Activated CD8-positive, alpha-beta T cell treated with anti-CD3 and anti-CD28 coated beads for 36 hours (primary cell): ENCODE data around the gene APBB1IP. TPM values are rescaled to one million over a fixed set of nuclear protein-coding genes. Genes with fewer than 3 reads are reported as not detected.

Experiments
- ATAC-seq: fragments of 200-7000 bp; cut with Tn5 transposase; one replicate; pipeline ENCODE4 v1.10.0; 2021; ENCODE audit warnings: mild to moderate bottlenecking, moderate library complexity
- CTCF ChIA-PET: fragments of 350-600 bp; sonication (Branson Sonifier 250); formaldehyde crosslinking; loops from one replicate; lab custom pipeline; 2021; ENCODE audit warnings: antibody characterized with exemption; lab: Charles Lee
- POLR2A ChIA-PET: fragments of 350-600 bp; sonication (Branson Sonifier 250); formaldehyde crosslinking; loops from one replicate; lab custom pipeline; 2021; ENCODE audit warnings: antibody characterized with exemption; lab: Charles Lee
- DNase-seq: peaks from one replicate; pipeline ENCODE4 v3.0.0-alpha.2; 2020
- H3K27ac Mint-ChIP-seq: one replicate; pipeline ENCODE4 v1.8.0; 2021; ENCODE audit warnings: mild to moderate bottlenecking, mixed read lengths
- H3K27me3 Mint-ChIP-seq: one replicate; pipeline ENCODE4 v1.8.0; 2021; ENCODE audit warnings: mixed read lengths
- H3K36me3 Mint-ChIP-seq: one replicate; pipeline ENCODE4 v1.8.0; 2021; ENCODE audit warnings: low read depth, mixed read lengths
- H3K4me1 Mint-ChIP-seq: one replicate; pipeline ENCODE4 v1.8.0; 2021; ENCODE audit warnings: low read depth, mixed read lengths
- H3K4me3 Mint-ChIP-seq: one replicate; pipeline ENCODE4 v1.8.0; 2021; ENCODE audit warnings: mild to moderate bottlenecking, moderate library complexity, mixed read lengths
- H3K9me3 Mint-ChIP-seq: one replicate; pipeline ENCODE4 v1.8.0; 2021; ENCODE audit warnings: mixed read lengths
- intact Hi-C: fragments of 100-400 bp; cut with micrococcal nuclease; formaldehyde crosslinking; loops from one replicate; pipeline ENCODE4 v1.10.0; 2022
- total RNA-seq, 2 experiments: library from RNA; stranded (reverse); gene quantifications; one replicate each; pipeline ENCODE4 v1.2.3, GENCODE V29; 2021
- TF ChIP-seq, protein P1 (sequence below): fragments of 200-600 bp; IDR thresholded peaks from one replicate; pipeline ENCODE4 v1.8.0; 2022; ENCODE audit warnings: antibody characterized with exemption, mild to moderate bottlenecking

APBB1IP gene
- total RNA-seq, 2 experiments from 2014 or later, result 61.9 to 64.8 TPM

DNA sequence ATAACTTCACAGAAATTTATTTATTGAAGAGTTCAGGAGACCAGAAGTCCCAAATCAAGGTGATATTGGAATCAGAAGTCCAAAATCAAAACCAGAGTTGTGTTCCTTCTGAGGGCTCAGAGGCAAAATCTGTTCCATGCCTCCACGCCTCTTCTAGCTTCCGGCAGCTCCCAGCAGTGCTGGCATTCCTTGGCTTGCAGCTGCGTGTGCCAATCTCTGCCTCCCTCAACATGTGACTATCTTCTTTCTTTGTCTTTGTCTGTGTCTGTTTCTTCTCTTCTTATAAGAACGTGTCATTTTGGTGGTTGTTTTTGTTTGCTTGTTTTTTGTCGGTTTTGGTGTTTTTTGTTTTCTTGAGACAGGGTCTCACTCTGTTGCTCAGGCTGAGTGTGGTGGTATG, 116.1 kb downstream of the APBB1IP start:
- H3K4me1 Mint-ChIP-seq, result peaks cover 18% of the 10 kb centered on the region
- peaks cover 8% of the 10 kb centered on the region for H3K9me3 Mint-ChIP-seq
- no peak overlapping the region for H3K4me3 Mint-ChIP-seq
- ChIA-PET CTCF (interaction anchor here (9.0 kb wide), 1 partner anchor 220 kb away, joined by 93 read pairs; no protein-coding TSS in a partner anchor), POLR2A (no interaction called here)
- no peaks in the 10 kb centered on the region for H3K27me3 Mint-ChIP-seq
- peak overlapping the region; percentile 39 for H3K27ac Mint-ChIP-seq
- DNase-seq (no peak), ATAC-seq (no peak)
- TF ChIP-seq, protein P1, sequence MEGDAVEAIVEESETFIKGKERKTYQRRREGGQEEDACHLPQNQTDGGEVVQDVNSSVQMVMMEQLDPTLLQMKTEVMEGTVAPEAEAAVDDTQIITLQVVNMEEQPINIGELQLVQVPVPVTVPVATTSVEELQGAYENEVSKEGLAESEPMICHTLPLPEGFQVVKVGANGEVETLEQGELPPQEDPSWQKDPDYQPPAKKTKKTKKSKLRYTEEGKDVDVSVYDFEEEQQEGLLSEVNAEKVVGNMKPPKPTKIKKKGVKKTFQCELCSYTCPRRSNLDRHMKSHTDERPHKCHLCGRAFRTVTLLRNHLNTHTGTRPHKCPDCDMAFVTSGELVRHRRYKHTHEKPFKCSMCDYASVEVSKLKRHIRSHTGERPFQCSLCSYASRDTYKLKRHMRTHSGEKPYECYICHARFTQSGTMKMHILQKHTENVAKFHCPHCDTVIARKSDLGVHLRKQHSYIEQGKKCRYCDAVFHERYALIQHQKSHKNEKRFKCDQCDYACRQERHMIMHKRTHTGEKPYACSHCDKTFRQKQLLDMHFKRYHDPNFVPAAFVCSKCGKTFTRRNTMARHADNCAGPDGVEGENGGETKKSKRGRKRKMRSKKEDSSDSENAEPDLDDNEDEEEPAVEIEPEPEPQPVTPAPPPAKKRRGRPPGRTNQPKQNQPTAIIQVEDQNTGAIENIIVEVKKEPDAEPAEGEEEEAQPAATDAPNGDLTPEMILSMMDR, result no peak
- intact Hi-C loops, result no loop called here
- H3K36me3 Mint-ChIP-seq, result peaks cover 59% of the 10 kb centered on the region

DNA sequence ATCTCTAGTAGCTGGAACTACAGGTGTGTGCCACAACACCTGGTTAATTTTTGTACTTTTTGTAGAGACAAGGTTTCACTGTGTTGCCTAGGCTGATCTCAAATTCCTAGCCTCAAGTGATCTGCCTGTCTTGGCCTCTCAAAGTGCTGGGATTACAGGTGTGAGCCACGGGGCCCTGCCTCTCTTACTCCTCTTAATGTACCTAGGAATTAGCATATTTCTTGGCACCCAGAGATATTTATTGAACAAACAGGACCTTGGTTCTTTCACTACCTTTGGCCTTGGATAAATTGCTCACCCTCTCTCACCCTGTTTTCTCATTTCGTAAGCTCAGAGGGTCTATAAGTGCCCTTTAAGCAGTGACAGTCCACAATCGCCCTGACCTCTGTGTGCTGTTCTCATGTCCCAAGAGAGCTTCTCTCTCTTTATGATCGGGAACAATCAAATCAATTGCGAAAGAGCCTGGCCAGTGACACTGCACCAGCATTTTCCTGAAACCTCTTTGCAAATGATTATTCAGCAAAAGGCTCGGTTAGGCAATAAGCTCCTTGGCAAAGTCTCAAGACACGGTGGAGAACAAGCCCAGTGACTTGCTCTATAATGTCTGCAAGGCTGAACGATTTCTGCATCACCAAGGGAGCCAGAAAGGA, 117.7 kb downstream of the APBB1IP start:
- H3K4me3 Mint-ChIP-seq, result no peak overlapping the region
- ChIA-PET POLR2A (no interaction called here), CTCF (interaction anchor here (0.6 to 9.0 kb wide), 8 partner anchors 16 to 225 kb away, joined by 3 to 93 read pairs (median 4); no protein-coding TSS in a partner anchor)
- TF ChIP-seq, protein P1, result no peak
- DNase-seq (no peak), ATAC-seq (no peak)
- H3K36me3 Mint-ChIP-seq, result peaks cover 51% of the 10 kb centered on the region
- H3K27ac Mint-ChIP-seq, result peak overlapping the region; percentile 72
- peaks cover 12% of the 10 kb centered on the region for H3K4me1 Mint-ChIP-seq
- intact Hi-C loops, result loop anchor here (2.0 kb wide), 1 partner anchor 221 kb away; no protein-coding TSS in a partner anchor
- no peaks in the 10 kb centered on the region for H3K27me3 Mint-ChIP-seq
- no peaks in the 10 kb centered on the region for H3K9me3 Mint-ChIP-seq

DNA sequence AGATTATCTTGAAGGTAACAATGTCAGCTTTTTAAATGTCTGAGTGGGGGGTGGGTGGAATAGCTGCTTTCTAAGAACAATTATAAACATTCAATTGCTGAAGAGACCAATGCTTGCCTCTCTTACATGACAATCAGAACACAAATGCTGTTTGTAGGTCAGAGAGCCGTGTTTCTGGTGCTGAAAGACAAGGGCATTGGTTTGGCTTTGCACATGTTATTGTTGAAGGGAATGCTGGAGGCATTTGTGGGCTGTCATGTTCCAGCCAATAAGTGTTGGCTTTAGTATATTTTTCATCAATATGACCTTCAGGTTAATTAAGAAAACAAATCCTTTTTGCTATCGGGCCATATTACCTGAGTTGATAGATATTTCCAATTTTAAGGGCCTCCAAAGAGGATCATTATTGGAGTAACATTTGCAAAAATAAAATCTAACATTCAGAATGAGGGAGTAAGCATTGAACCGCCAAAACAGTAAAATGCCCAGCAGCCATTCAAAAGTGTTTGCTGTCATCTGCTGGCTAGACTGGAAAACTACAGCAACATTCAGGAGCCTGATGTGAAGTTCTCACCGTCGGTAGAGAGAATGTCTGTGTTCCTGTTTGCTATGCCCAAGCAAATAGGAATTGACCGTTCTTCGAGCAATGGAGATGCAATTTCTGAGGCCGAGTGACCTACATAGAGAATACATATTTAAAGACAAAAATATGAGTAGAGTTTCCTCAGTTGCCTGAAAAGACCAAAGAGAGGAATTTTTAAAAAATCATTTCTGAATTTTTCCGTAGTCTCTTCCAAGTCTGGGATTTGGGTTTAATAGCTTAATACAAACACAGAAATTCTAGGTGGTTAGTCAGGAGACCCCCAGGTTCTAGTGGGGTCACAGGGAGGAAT, 118.9 kb downstream of the APBB1IP start:
- intact Hi-C loops, result loop anchor here (2.0 kb wide), 1 partner anchor 222 kb away; no protein-coding TSS in a partner anchor
- ATAC-seq, result peak; percentile 69
- Mint-ChIP-seq H3K4me3 (no peak overlapping the region), H3K4me1 (peaks cover 12% of the 10 kb centered on the region), H3K36me3 (peaks cover 46% of the 10 kb centered on the region), H3K27me3 (no peaks in the 10 kb centered on the region), H3K9me3 (no peaks in the 10 kb centered on the region), H3K27ac (peak overlapping the region; percentile 44)
- CTCF ChIA-PET, result interaction anchor here (0.6 to 9.0 kb wide), 11 partner anchors 17 to 226 kb away, joined by 3 to 93 read pairs (median 3); no protein-coding TSS in a partner anchor
- POLR2A ChIA-PET, result interaction anchor here (0.6 to 0.9 kb wide), 3 partner anchors 9 to 200 kb away, joined by 3 read pairs; no protein-coding TSS in a partner anchor
- peak; percentile 28 for DNase-seq
- TF ChIP-seq, protein P1, result peak; percentile 77

DNA sequence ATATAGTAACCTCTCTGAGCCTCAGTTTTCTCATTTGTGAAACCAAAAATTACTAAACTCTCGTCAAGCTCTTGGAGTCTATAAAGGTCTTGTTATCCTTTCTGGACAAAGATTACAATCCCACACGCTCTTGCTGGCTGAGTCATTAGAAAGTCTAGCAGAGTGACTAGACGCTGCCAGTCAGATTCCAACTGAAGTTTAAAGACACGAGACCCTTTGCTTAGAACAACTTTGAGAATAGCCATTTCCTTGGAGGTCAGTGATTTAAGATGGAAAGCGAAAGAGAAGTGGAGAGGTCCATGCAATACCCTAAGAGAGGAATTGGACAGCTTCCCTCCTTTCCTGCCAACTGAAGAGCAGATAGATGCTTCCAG, 119.5 kb downstream of the APBB1IP start:
- TF ChIP-seq, protein P1, result no peak
- H3K4me1 Mint-ChIP-seq, result peaks cover 12% of the 10 kb centered on the region
- no peak for ATAC-seq
- H3K27ac Mint-ChIP-seq, result no peak overlapping the region
- H3K27me3 Mint-ChIP-seq, result no peaks in the 10 kb centered on the region
- DNase-seq, result no peak
- ChIA-PET POLR2A (interaction anchor here (0.6 to 0.9 kb wide), 3 partner anchors 9 to 201 kb away, joined by 3 read pairs; no protein-coding TSS in a partner anchor), CTCF (interaction anchor here (0.7 to 9.0 kb wide), 5 partner anchors 90 to 223 kb away, joined by 3 to 93 read pairs (median 4); no protein-coding TSS in a partner anchor)
- intact Hi-C loops, result loop anchor here (2.0 kb wide), 1 partner anchor 223 kb away; no protein-coding TSS in a partner anchor
- H3K4me3 Mint-ChIP-seq, result no peak overlapping the region
- H3K9me3 Mint-ChIP-seq, result no peaks in the 10 kb centered on the region
- H3K36me3 Mint-ChIP-seq, result peaks cover 43% of the 10 kb centered on the region
